Rectal smooth muscle tissue (tissue), 1 donor: Measurements from ENCODE around the gene SHPK.
"Not testable (repeated sequence)": the region's sequence is repeated elsewhere in the genome, so short reads cannot be mapped to it uniquely, and the experiment has no call there.

Experiments
- H3K27ac ChIP-seq: one replicate; pipeline ENCODE4 v1.7.0; 2013; ENCODE audit warnings: low read depth, low read length, inconsistent platforms
- H3K27me3 ChIP-seq: one replicate; pipeline ENCODE4 v1.7.0; 2013; ENCODE audit warnings: low read length; ENCODE audit not compliant: control insufficient read depth, insufficient read depth
- H3K36me3 ChIP-seq: one replicate; pipeline ENCODE4 v1.7.0; 2013; ENCODE audit warnings: low read length; ENCODE audit not compliant: control insufficient read depth, insufficient read depth
- H3K4me1 ChIP-seq: one replicate; pipeline ENCODE4 v1.7.0; 2013; ENCODE audit warnings: low read length; ENCODE audit not compliant: control insufficient read depth, insufficient read depth
- H3K4me3 ChIP-seq: one replicate; pipeline ENCODE4 v1.7.0; 2013; ENCODE audit warnings: low read length
- H3K9ac ChIP-seq: one replicate; pipeline ENCODE4 v1.7.0; 2013; ENCODE audit warnings: low read length

Gene SHPK

GRCh38 chr17:3565143-3565542 lies 70.9 kb downstream of the SHPK start:
- Histone ChIP-seq H3K4me3 (no peak overlapping the region), H3K4me1 (no peaks in the 10 kb centered on the region), H3K27ac (no peak overlapping the region), H3K9ac (no peak overlapping the region), H3K27me3 (no peaks in the 10 kb centered on the region), H3K36me3 (peaks cover 5% of the 10 kb centered on the region)

- H3K36me3 ChIP-seq, H3K4me3 ChIP-seq, H3K27me3 ChIP-seq, H3K27ac ChIP-seq, H3K9ac ChIP-seq, H3K4me1 ChIP-seq: not testable (repeated sequence)
These were observed 71.8 kb downstream of the SHPK start for GRCh38 chr17:3564241-3564640.

GRCh38 chr17:3559270-3559645 lies 76.8 kb downstream of the SHPK start:
- Histone ChIP-seq H3K4me1 (no peaks in the 10 kb centered on the region), H3K36me3 (no peaks in the 10 kb centered on the region), H3K27ac (no peak overlapping the region), H3K27me3 (no peaks in the 10 kb centered on the region), H3K9ac (no peak overlapping the region), H3K4me3 (no peak overlapping the region)

GRCh38 chr17:3558603-3559269 lies 77.3 kb downstream of the SHPK start:
- Histone ChIP-seq H3K4me3 (no peak overlapping the region), H3K27ac (no peak overlapping the region), H3K36me3 (no peaks in the 10 kb centered on the region), H3K4me1 (no peaks in the 10 kb centered on the region), H3K9ac (no peak overlapping the region), H3K27me3 (no peaks in the 10 kb centered on the region)
